ENCODE measurements around the gene TLE4. TPM values are rescaled to one million over a fixed set of nuclear protein-coding genes. Genes with fewer than 3 reads are reported as not detected.

The TLE4 gene
- total and polyA plus RNA-seq, 2 donors from 2014 or later = 5.5 to 35.7 TPM

- no peaks in the 10 kb centered on the region for H3K9me3 ChIP-seq (ENCODE audit: control insufficient read depth in 2 of 3, insufficient read depth in 1 of 3, low read length in 3 of 3)
- H3K27ac ChIP-seq (ENCODE audit: low read depth in 2 of 2, low read length in 2 of 2) = no peak overlapping the region
- H3K27me3 ChIP-seq (ENCODE audit: control insufficient read depth, insufficient read depth, low read length) = no peaks in the 10 kb centered on the region
- no peak overlapping the region for H3K9ac ChIP-seq (ENCODE audit: low read length in 3 of 3)
- H3K36me3 ChIP-seq (ENCODE audit: control insufficient read depth in 2 of 3, insufficient read depth in 3 of 3, low read length in 3 of 3) = peaks cover 0 to 3% (median 0%) of the 10 kb centered on the region in 3 donors
- DNase-seq = no peak
- FAIRE-seq = no peak
- TF ChIP-seq CTCF (IDR thresholded peaks at IDR 0.05; ENCODE audit: borderline replicate concordance, extremely low read depth, insufficient read depth) = no peak
- no peak overlapping the region for H3K4me3 ChIP-seq (ENCODE audit: low read length in 3 of 3)
- intact Hi-C loops (cut with DNase I) = no loop called here
- H3K4me1 ChIP-seq (ENCODE audit: control insufficient read depth in 2 of 3, insufficient read depth in 2 of 3, low read depth in 1 of 3, low read length in 3 of 3) = no peaks in the 10 kb centered on the region
Observed at GRCh38 chr9:79700607-79701360, 129.0 kb downstream of the TLE4 start.

- Histone ChIP-seq H3K27me3 (ENCODE audit: control insufficient read depth, insufficient read depth, low read length) (no peaks in the 10 kb centered on the region), H3K9ac (ENCODE audit: low read length in 3 of 3) (no peak overlapping the region), H3K9me3 (ENCODE audit: control insufficient read depth in 2 of 3, insufficient read depth in 1 of 3, low read length in 3 of 3) (no peaks in the 10 kb centered on the region), H3K4me3 (ENCODE audit: low read length in 3 of 3) (no peak overlapping the region), H3K27ac (ENCODE audit: low read depth in 2 of 2, low read length in 2 of 2) (no peak overlapping the region), H3K4me1 (ENCODE audit: control insufficient read depth in 2 of 3, insufficient read depth in 2 of 3, low read depth in 1 of 3, low read length in 3 of 3) (no peaks in the 10 kb centered on the region), H3K36me3 (ENCODE audit: control insufficient read depth in 2 of 3, insufficient read depth in 3 of 3, low read length in 3 of 3) (peaks cover 0 to 4% (median 2%) of the 10 kb centered on the region in 3 donors)
- FAIRE-seq = no peak
- intact Hi-C loops (cut with DNase I) = no loop called here
- TF ChIP-seq CTCF (IDR thresholded peaks at IDR 0.05; ENCODE audit: borderline replicate concordance, extremely low read depth, insufficient read depth) = no peak
- no peak for DNase-seq
Observed at GRCh38 chr9:79701651-79702050, 129.9 kb downstream of the TLE4 start.

GRCh38 chr9:79705704-79706103 is 133.9 kb downstream of the TLE4 start:
- no peak for TF ChIP-seq CTCF (IDR thresholded peaks at IDR 0.05; ENCODE audit: borderline replicate concordance, extremely low read depth, insufficient read depth)
- Histone ChIP-seq H3K27me3 (ENCODE audit: control insufficient read depth, insufficient read depth, low read length) (no peaks in the 10 kb centered on the region), H3K4me1 (ENCODE audit: control insufficient read depth in 2 of 3, insufficient read depth in 2 of 3, low read depth in 1 of 3, low read length in 3 of 3) (no peaks in the 10 kb centered on the region), H3K9ac (ENCODE audit: low read length in 3 of 3) (no peak overlapping the region), H3K27ac (ENCODE audit: low read depth in 2 of 2, low read length in 2 of 2) (no peak overlapping the region), H3K36me3 (ENCODE audit: control insufficient read depth in 2 of 3, insufficient read depth in 3 of 3, low read length in 3 of 3) (peaks cover under 1 to 12% (median 7%) of the 10 kb centered on the region in 3 donors), H3K9me3 (ENCODE audit: control insufficient read depth in 2 of 3, insufficient read depth in 1 of 3, low read length in 3 of 3) (no peaks in the 10 kb centered on the region), H3K4me3 (ENCODE audit: low read length in 3 of 3) (no peak overlapping the region)
- intact Hi-C loops (cut with DNase I) = no loop called here
- DNase-seq (no peak), FAIRE-seq (no peak)
